ENCODE results near the gene PTPN2.
"Not testable (repeated sequence)": the region's sequence is repeated elsewhere in the genome, so short reads cannot be mapped to it uniquely, and the experiment has no call there.

The PTPN2 gene

GRCh38 chr18:12825230-12825629, 58.8 kb downstream of the PTPN2 start:
- no peak for DNase-seq (ENCODE audit: low spot score)

- no peak for DNase-seq (ENCODE audit: low spot score)
Observed at GRCh38 chr18:12823892-12824291, 60.1 kb downstream of the PTPN2 start.

GRCh38 chr18:12821408-12821807, 62.6 kb downstream of the PTPN2 start:
- DNase-seq (ENCODE audit: low spot score), result no peak

GRCh38 chr18:12820506-12820905, 63.5 kb downstream of the PTPN2 start:
- peak; percentile 51 for DNase-seq (ENCODE audit: low spot score)

- no peak for DNase-seq (ENCODE audit: low spot score)
Observed at GRCh38 chr18:12819841-12820240, 64.2 kb downstream of the PTPN2 start.

- DNase-seq (ENCODE audit: low spot score), result no peak
Observed at GRCh38 chr18:12819322-12819721, 64.7 kb downstream of the PTPN2 start.

- DNase-seq (ENCODE audit: low spot score), result no peak
Observed at GRCh38 chr18:12818243-12818642, 65.8 kb downstream of the PTPN2 start.

GRCh38 chr18:12816451-12816850, 67.6 kb downstream of the PTPN2 start:
- no peak for DNase-seq (ENCODE audit: low spot score)

- DNase-seq (ENCODE audit: low spot score), result no peak
Observed at GRCh38 chr18:12811191-12811950, 72.7 kb downstream of the PTPN2 start.

GRCh38 chr18:12803069-12803936, 80.7 kb downstream of the PTPN2 start:
- DNase-seq (ENCODE audit: low spot score), result no peak

- no peak for DNase-seq (ENCODE audit: low spot score)
Observed at GRCh38 chr18:12802538-12802937, 81.5 kb downstream of the PTPN2 start.

- DNase-seq (ENCODE audit: low spot score), result no peak
Observed at GRCh38 chr18:12796448-12796847, 87.6 kb downstream of the PTPN2 start.

- DNase-seq (ENCODE audit: low spot score), result no peak
Observed at GRCh38 chr18:12791610-12792009, 92.4 kb downstream of the PTPN2 start.

- DNase-seq (ENCODE audit: low spot score), result no peak
Observed at GRCh38 chr18:12786669-12787068, 97.4 kb downstream of the PTPN2 start.

GRCh38 chr18:12783524-12783923, 100.5 kb downstream of the PTPN2 start:
- no peak for DNase-seq (ENCODE audit: low spot score)

GRCh38 chr18:12782521-12782920, 101.5 kb downstream of the PTPN2 start:
- DNase-seq (ENCODE audit: low spot score), result no peak

- DNase-seq (ENCODE audit: low spot score), result no peak
Observed at GRCh38 chr18:12779456-12779855, 104.6 kb downstream of the PTPN2 start.

- DNase-seq (ENCODE audit: low spot score), result no peak
Observed at GRCh38 chr18:12779043-12779442, 105.0 kb downstream of the PTPN2 start.

GRCh38 chr18:12777500-12777944, 106.5 kb downstream of the PTPN2 start:
- no peak for DNase-seq (ENCODE audit: low spot score)

GRCh38 chr18:12776821-12777471, 107.1 kb downstream of the PTPN2 start:
- DNase-seq (ENCODE audit: low spot score), result no peak

- DNase-seq (ENCODE audit: low spot score), result not testable (repeated sequence)
Observed at GRCh38 chr18:12776415-12776814, 107.6 kb downstream of the PTPN2 start.

- DNase-seq (ENCODE audit: low spot score), result no peak
Observed at GRCh38 chr18:12774982-12775381, 109.1 kb downstream of the PTPN2 start.

GRCh38 chr18:12773369-12773768, 110.7 kb downstream of the PTPN2 start:
- DNase-seq (ENCODE audit: low spot score), result no peak

All from pons (tissue), 1 donor.